Measurements from ENCODE around the gene PVALEF. TPM values are rescaled to one million over a fixed set of nuclear protein-coding genes. Genes with fewer than 3 reads are reported as not detected.

PVALEF gene
- total RNA-seq, 2 donors from 2014 or later: not detected

DNA sequence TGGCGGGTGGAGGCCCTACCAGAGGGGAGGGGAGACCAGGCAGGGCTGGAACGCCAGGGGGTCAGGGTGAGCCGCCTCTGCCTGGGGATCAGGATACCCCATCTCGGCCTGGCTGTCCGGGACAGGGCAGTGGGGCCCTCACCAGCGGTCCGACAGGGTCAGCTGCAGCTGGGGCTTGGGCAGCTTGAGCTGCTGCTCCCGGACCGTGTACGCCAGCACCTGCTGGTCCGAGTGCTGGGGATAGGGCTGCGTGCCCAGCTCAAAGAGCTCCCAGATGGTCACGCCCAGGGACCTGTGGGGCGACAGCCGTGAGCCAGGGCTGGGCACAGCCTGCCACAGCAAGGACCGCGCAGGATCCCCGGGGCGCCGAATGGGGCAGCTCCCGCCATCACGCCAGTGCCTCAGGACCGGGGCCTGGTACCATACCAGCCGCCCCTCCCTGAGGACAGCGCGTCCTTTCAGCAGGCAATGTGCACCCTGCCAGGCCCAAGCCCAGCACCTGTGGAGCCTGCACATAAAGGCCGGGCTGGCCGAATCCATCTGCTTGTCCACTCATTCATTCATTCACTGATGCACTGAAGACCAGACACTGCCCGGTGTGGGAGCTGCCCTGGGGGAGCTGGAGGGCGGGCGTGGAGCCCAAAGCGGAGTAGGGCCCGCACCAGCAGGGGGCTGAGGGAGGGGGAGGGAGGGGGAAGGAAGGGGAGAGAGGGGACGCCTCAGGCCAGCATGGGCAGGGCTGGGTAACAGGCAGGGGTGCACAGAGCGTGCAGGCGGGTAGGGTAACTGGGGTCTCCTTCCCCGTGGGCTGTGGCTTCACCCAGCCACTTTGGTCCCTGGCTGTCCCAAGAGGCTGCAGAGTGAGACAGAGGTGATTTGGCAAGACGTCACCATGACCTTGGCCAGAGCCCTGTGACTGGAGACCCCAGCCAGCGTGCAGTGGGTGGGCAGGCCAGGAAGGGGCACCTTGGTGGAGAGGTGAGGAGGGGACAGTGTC is 42.0 kb upstream of the PVALEF start:
- TF ChIP-seq, protein P1, sequence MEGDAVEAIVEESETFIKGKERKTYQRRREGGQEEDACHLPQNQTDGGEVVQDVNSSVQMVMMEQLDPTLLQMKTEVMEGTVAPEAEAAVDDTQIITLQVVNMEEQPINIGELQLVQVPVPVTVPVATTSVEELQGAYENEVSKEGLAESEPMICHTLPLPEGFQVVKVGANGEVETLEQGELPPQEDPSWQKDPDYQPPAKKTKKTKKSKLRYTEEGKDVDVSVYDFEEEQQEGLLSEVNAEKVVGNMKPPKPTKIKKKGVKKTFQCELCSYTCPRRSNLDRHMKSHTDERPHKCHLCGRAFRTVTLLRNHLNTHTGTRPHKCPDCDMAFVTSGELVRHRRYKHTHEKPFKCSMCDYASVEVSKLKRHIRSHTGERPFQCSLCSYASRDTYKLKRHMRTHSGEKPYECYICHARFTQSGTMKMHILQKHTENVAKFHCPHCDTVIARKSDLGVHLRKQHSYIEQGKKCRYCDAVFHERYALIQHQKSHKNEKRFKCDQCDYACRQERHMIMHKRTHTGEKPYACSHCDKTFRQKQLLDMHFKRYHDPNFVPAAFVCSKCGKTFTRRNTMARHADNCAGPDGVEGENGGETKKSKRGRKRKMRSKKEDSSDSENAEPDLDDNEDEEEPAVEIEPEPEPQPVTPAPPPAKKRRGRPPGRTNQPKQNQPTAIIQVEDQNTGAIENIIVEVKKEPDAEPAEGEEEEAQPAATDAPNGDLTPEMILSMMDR (IDR thresholded peaks at IDR 0.05): no peak
- no peak overlapping the region for H3K27ac ChIP-seq
- H3K9me3 ChIP-seq: no peaks in the 10 kb centered on the region
- intact Hi-C loops (cut with DNase I): no loop called here
- no peak overlapping the region for H3K9ac ChIP-seq (ENCODE audit: low read depth in 2 of 2, low read length in 2 of 2)
- no peak for DNase-seq
- no peaks in the 10 kb centered on the region for H3K27me3 ChIP-seq
- no peaks in the 10 kb centered on the region for H3K4me1 ChIP-seq
- no peaks in the 10 kb centered on the region for H3K36me3 ChIP-seq
- no peak overlapping the region for H3K4me3 ChIP-seq

DNA sequence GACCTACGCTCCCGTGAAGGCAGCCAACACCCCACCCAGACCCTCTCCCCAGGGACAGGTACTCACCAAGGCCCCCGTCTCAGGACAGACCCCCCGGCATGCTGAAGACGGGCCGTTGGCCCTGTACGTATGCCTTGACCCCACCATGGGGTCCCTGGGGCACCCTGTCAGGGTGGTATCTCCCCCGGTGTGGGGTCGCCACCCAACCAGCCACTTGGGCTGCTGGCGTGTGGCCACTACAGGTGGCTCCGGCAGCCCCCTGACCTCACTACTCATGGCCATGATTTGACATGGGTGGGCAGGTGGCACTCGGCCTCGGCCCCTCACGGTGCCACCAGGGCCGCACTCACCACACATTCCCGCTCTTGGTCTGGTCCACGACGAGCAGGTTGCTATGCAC is 40.9 kb upstream of the PVALEF start:
- TF ChIP-seq, protein P1 (IDR thresholded peaks at IDR 0.05): no peak
- no peaks in the 10 kb centered on the region for H3K27me3 ChIP-seq
- no peaks in the 10 kb centered on the region for H3K9me3 ChIP-seq
- H3K4me1 ChIP-seq: no peaks in the 10 kb centered on the region
- DNase-seq: no peak
- H3K4me3 ChIP-seq: no peak overlapping the region
- no peaks in the 10 kb centered on the region for H3K36me3 ChIP-seq
- intact Hi-C loops (cut with DNase I): no loop called here
- no peak overlapping the region for H3K9ac ChIP-seq (ENCODE audit: low read depth in 2 of 2, low read length in 2 of 2)
- H3K27ac ChIP-seq: no peak overlapping the region

DNA sequence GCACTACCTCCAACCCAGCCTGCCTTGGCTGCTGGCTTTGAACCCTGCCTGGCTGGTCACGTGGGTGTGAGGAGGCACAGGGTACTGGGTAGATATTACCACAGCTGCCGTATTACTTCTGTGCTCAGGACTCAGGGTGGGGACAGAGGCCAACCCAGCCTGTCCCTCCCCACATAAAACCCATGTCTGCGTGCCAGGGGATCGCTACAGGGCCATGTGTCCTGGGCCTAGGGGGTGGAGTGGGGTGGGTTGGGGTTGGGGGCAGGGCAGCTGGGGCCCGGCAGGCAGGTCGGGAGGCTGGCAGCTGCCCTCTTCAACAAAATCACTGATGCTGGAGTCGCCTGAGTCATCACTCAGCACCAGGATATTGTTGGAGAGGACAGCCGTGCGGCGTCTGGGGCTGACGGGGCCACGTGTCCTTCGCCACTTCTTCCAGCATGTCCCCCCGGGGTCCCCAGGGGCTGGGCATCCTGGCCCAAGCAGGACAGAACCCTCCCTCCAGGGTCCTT is 39.7 kb upstream of the PVALEF start:
- Histone ChIP-seq H3K9me3 (no peaks in the 10 kb centered on the region), H3K36me3 (no peaks in the 10 kb centered on the region), H3K27me3 (no peaks in the 10 kb centered on the region), H3K4me1 (no peaks in the 10 kb centered on the region), H3K27ac (no peak overlapping the region), H3K9ac (ENCODE audit: low read depth in 2 of 2, low read length in 2 of 2) (no peak overlapping the region), H3K4me3 (no peak overlapping the region)
- intact Hi-C loops (cut with DNase I): no loop called here
- no peak for DNase-seq
- TF ChIP-seq, protein P1 (IDR thresholded peaks at IDR 0.05): no peak

DNA sequence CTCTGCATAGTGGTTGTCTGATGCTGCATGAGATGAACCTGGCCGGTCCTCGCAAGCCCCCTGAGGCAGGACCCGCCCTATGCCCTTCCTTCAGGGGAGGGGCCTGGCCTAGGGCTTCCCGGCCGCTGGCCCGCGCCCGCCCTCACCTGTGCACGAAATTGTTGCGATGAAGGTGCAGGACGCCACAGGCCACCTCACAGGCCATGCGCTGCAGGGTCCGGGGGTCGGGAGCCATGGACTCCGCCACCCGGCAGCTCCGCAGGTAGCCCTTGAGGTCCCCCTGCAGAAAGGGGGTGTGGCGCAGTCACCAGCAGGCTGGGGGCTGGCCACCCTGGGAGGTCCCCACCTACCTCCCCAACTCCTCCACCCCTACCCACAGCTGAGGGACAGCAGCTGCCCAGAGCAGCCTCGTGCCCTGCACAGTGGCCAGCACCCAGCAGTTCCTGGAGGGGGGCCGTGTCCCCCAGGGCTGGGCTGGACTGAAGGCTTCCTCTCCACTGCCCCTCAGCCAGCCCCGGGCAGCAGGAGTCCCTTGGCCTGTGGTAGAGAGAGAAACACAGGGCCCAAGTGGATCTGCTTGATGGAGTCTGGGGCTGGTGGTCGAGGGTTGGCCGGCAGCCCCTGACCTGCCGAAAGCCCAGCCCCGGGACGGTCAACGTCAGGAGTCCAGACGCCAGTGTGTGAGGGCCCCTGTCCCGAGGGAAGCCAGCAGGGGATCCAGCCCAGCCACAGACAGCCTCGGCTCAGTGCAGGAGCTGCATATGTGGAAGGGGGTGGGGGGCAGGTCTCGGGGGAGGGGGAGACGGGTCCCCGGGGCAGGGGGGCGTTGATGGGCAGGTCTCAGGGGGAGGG is 38.8 kb upstream of the PVALEF start:
- intact Hi-C loops (cut with DNase I): no loop called here
- Histone ChIP-seq H3K4me3 (no peak overlapping the region), H3K9me3 (no peaks in the 10 kb centered on the region), H3K4me1 (no peaks in the 10 kb centered on the region), H3K27me3 (no peaks in the 10 kb centered on the region), H3K9ac (ENCODE audit: low read depth in 2 of 2, low read length in 2 of 2) (no peak overlapping the region), H3K27ac (no peak overlapping the region), H3K36me3 (no peaks in the 10 kb centered on the region)
- DNase-seq: no peak
- TF ChIP-seq, protein P1 (IDR thresholded peaks at IDR 0.05): no peak

DNA sequence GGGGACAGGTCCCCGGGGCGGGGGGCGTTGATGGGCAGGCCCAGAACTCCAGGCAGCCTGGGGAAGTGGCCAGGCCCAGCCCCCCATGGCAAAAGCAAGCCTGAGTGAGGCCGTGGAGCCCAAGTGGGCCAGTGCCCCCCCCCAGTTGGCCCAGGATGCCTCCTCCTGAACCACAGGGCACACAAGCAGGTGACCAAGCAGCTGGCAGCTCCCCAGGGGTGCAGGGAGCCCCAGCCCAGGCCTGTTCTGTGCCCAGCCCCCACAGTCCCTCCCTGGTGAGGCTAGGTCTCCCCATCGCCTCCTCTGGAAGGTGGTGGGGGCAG is 38.2 kb upstream of the PVALEF start:
- TF ChIP-seq, protein P1 (IDR thresholded peaks at IDR 0.05): no peak
- intact Hi-C loops (cut with DNase I): no loop called here
- Histone ChIP-seq H3K9me3 (no peaks in the 10 kb centered on the region), H3K27me3 (no peaks in the 10 kb centered on the region), H3K9ac (ENCODE audit: low read depth in 2 of 2, low read length in 2 of 2) (no peak overlapping the region), H3K4me3 (no peak overlapping the region), H3K36me3 (no peaks in the 10 kb centered on the region), H3K27ac (no peak overlapping the region), H3K4me1 (no peaks in the 10 kb centered on the region)
- no peak for DNase-seq

All from colonic mucosa (tissue), 4 donors.